HG02938 (cell line): ENCODE measurements around the gene TSR2.
"Not testable (repeated sequence)": the region's sequence is repeated elsewhere in the genome, so short reads cannot be mapped to it uniquely, and the experiment has no call there.

ENCODE experiments used
- ATAC-seq: cut with Tn5 transposase; IDR thresholded peaks from one replicate; pipeline ENCODE4 v1.9.1; 2021; ENCODE audit warnings: mild to moderate bottlenecking, moderate library complexity; ENCODE audit not compliant: unreplicated experiment

Gene TSR2

DNA sequence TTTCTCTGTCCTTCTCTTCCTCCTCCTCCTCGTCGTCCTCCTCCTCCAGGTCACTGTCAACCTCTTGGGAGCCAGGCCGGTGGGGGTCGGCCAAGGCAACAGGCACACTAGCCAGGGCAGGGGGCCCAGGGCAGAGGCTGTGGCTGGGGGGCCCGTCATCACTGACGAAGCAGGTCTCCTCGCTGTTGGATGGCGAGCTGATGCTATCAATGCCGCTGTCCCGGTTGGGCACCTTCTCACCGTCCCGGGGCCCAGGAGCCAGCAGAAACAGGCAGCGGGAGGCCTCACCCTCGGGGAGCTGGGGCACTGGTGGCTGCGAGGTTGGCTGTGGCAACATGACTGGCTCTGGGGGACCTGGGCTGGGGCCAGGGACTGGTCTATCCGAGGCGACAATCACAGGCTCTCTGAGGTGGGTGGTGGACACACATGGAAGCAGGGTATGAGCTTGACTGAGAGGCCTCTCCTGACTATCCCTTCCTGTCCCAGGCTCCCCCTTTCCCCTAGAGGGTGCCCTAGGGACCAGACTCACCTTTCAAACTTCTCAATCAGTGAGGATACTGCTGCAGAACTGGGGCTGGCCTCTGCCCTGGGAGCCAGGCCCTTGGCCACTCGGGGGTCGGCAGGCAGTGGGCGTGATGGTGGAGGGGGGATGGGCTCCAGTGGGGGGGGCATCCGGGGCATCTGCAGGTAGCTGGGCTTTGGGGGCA, 30.0 kb downstream of the TSR2 start:
- no peak for ATAC-seq

DNA sequence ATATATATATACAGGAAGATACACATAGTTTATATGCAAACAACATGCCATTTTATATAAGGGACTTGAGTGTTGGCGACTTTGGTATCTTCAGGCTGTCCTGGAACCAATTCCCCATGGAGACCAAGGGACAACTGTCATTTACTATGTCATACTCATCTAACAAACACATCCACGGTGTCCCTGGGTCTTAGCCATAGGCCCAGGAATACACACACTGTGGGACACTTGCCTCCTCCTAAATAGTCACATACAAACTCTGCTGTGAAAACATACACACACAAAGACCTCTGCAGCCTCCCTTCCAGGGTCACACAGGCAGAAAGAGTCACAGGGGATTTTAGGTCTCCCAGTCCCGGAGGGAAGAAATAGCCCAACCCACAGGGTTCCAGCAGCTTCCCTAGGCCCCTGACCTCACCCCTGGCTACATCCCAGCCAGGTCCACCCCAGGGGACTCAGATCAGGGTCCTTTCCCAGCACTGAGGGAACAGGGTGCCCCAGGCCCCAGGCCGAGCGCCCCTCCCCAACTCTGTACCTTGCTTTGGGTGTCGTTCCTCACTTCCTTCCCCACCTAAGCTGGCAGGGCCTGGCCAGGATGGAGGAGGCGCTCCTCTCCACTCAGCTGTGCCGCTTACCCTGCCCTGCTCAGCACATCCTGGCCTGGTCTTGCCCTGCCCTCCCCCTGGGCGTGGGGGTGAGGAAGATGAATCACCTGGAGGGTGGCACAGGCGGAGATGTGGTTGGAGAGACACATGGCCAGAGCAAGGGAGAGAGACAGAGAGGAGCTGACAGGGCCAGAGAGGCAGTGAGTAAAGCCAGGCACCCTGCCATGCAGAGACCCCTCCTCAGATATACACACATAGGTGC, 34.0 kb downstream of the TSR2 start:
- ATAC-seq, result no peak

DNA sequence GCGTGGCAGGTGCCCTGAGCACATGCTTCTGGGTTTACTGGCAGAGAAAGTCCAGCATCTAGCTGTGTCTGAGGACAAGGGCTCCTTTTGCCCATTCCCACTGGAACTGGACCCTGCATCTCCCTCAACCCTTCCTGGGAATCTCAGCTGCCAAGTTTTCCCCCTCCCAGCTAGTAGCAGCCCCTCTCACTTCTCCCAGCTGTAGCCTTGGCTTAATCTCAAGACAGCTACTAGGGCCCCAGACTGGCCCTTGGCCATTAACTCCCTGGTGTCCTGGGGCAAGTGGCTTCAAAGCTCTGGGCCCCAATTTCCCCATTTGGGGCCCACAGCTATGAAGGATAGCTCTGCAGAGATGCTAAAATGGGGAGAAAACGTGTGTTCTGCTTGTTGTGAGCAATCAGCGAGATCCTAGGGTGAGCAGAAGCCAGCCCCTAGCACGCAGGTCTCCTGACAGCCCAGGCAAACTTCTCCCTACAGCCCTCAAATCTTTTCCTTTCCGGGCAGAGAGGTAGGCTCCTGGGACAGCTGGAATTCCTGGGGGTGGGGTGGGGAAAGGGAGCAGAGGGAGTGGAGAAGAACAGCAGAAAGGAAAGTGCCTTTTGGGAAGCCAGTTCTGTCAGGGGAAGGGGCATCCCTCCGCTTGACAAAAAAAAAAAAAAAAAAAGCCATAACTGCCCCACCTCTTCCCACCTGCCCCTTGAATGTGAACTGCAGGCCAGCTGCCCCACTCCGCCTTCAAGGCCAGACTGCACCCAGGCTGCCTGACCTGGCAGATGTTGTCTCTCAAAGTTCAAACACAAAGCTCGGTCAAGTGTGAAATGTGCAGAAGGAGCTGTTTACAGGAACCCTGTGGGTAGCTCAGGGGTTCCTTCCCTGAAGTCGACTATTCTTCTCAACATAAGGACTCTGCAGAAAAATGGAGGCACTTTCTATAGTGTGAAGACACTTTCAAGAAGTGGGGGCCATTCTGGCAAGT, 39.2 kb downstream of the TSR2 start:
- ATAC-seq, result no peak

DNA sequence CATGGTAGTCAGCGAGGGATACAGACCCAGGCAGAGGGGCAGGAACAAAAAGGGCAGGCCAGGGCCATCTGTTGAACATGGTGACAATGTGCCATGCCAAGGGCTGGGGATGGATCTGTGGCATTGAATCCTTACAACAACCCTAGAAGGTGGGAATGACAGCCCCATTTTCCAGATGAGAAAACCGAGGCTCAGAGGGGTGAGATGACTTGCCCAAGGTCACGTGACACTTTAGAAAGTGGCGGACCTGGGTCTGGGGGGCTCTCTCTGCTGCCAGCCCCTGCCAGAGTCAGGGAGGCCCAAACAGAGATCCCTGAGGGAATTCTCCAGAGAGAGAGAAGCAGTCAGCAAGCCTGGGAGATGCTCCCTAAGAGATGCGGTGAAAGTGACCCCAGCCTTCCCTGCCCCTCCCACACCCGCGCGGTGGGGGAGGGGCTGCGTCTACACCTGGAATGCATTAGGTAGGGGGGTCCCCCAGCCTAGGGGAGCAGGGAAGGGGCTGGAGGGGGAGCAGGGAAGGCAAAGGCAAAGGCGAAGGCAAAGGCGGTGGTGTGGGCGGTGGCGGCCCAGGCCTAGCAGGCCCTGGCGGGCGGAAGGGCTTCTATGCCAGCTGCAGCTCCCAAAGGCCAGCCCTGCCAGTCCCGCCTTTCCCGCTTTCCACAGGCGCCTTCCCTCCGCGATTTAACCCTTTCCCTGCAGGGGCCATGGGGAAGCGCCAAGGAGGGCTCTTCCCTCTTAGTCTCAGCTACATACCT, 42.8 kb downstream of the TSR2 start:
- no peak for ATAC-seq

DNA sequence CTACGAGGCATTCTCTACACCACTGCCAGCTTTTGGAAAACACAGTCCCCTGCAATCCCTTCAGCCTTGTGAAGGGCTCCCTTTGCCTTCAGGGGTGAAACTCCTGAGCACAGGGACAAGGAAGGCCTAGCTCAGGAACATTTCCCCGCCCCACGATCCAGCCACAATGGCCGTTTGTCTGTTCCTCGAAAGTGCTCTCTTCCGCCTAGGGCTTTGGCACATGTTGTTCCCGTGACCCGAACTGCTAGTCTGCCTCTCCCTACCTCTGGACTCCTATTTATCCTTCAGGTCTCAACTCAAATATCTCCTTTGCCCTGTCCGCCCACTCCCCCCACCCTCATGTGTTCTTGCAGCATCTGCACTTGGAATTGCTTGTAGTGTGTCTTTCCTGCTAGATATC, 43.7 kb downstream of the TSR2 start:
- ATAC-seq, result no peak

DNA sequence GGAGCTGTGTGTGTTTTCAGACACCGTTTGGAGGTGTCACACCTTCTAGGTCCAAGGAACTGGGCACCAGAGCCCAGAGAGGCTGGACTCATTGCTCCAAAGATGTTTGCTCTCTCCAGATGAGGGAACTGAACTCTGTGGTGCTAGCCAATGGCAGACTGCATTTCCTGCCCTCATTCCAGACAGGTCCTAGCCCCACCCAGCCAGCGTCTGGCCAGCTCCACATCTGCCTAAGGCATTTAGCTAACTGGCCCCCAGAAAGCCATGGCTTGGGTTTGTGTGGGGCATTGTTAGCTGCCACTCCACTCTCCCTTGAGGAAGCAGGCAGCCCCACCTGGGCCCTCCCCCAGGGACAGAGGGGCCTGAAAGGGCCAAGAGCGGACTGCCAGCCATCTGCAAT, 44.5 kb downstream of the TSR2 start:
- no peak for ATAC-seq

DNA sequence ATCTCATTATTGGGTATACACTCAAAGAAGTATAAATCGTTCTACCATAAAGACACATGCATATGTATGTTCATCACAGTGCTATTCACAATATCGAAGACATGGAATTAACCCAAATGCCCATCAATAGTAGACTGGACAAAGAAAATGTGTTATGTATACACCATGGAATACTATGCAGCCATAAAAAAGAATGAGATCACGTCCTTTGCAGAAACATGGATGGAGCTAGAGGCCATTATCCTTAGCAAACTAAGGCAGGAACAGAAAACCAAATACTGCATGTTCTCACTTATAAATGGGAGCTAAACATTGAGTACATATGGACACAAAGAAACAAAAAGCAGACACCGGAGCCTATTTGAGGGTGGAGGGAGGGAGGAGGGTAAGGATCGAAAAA, 49.6 kb downstream of the TSR2 start:
- ATAC-seq, result not testable (repeated sequence)

DNA sequence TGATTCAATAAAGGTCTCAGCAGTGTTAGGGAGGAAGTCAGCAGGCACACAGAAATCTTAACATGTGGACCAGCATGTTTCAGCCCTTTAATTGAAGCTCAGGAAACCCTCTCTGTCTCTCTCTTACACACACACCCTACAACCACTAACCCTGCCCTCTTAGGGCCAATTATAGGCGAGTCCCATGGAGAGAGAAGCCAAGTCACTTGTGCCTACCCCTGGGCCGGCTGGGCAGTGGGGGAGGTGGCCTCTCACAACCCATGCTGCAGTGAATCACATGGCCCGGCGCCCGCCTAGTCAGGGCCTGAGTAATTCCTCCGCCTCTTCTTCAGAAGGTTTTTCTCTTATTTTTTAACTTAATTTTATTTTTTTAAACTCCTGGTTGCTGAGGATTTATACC, 52.1 kb downstream of the TSR2 start:
- no peak for ATAC-seq

DNA sequence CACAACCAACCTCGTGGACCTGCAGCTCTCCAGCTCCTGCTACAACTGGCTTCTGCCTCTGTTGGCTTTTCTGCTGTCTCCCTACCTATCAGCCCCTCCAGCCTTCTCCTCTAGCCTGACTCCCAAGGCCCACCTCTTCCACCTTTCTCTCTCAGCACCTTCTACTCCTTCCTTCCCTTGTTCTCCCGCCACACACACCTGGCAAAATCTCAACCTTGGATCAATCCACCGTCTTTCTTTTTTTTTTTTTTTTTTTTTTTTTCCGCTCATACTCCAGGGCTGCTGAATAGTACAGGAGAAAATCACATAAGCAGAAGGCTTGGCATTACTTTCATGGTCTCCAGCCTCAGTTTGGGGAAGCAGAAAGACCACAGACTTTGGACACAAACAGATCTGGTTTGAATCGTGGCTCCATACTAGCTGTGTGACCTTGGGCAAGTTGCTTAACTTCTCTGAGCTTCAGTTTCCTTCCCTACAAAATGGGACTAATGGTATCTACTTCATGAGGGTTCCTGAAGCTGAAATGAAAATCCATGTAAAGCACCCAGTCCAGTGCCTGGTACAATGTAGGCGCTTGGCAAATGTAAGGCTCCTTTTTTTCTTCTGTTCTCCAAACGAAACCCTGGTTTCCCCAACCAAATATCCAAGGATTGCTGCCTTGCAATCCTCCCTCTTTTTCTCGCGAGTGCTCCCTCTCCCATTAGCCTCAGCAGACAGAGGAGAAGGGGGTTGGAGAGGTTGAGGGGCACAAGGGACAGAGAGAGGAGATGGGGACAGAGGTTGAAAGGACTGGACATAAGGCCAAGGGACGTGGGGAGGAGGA, 54.2 kb downstream of the TSR2 start:
- no peak for ATAC-seq
